Stimulated activated memory B cell treated with anti-CD40 and anti-IgM and Interleukin-4, amounts not matched to agents 10 μg/mL and 1 μg/mL and 100 μg/mL, for 72 hours (primary cell): Measurements from ENCODE around the gene BPI.

Source experiments
- ATAC-seq: fragments of 150-1000 bp; cut with Tn5 transposase; 2 replicates; pipeline ENCODE4 v1.10.0; 2021
- H3K27ac Mint-ChIP-seq: one replicate; pipeline ENCODE4 v1.8.0; 2022; ENCODE audit warnings: mild to moderate bottlenecking, mixed read lengths
- H3K27me3 Mint-ChIP-seq: one replicate; pipeline ENCODE4 v1.8.0; 2022; ENCODE audit warnings: mixed read lengths
- H3K36me3 Mint-ChIP-seq: one replicate; pipeline ENCODE4 v1.8.0; 2022; ENCODE audit warnings: mixed read lengths
- H3K4me1 Mint-ChIP-seq: one replicate; pipeline ENCODE4 v1.8.0; 2022; ENCODE audit warnings: mixed read lengths
- H3K4me3 Mint-ChIP-seq: one replicate; pipeline ENCODE4 v1.8.0; 2022; ENCODE audit warnings: mild to moderate bottlenecking, moderate library complexity, mixed read lengths
- H3K9me3 Mint-ChIP-seq: one replicate; pipeline ENCODE4 v1.8.0; 2022; ENCODE audit warnings: mixed read lengths

Gene BPI

GRCh38 chr20:38290829-38291814, 12.8 kb upstream of the BPI start:
- Mint-ChIP-seq H3K36me3 (no peaks in the 10 kb centered on the region), H3K9me3 (no peaks in the 10 kb centered on the region), H3K4me3 (no peak overlapping the region), H3K27ac (no peak overlapping the region), H3K4me1 (peaks cover 6% of the 10 kb centered on the region), H3K27me3 (peaks cover 65% of the 10 kb centered on the region)
- no peak for ATAC-seq

GRCh38 chr20:38291966-38292365, 12.0 kb upstream of the BPI start:
- no peaks in the 10 kb centered on the region for H3K9me3 Mint-ChIP-seq
- H3K36me3 Mint-ChIP-seq = no peaks in the 10 kb centered on the region
- peaks cover 6% of the 10 kb centered on the region for H3K4me1 Mint-ChIP-seq
- no peak overlapping the region for H3K4me3 Mint-ChIP-seq
- no peak overlapping the region for H3K27ac Mint-ChIP-seq
- H3K27me3 Mint-ChIP-seq = peaks cover 57% of the 10 kb centered on the region
- no peak for ATAC-seq

DNA sequence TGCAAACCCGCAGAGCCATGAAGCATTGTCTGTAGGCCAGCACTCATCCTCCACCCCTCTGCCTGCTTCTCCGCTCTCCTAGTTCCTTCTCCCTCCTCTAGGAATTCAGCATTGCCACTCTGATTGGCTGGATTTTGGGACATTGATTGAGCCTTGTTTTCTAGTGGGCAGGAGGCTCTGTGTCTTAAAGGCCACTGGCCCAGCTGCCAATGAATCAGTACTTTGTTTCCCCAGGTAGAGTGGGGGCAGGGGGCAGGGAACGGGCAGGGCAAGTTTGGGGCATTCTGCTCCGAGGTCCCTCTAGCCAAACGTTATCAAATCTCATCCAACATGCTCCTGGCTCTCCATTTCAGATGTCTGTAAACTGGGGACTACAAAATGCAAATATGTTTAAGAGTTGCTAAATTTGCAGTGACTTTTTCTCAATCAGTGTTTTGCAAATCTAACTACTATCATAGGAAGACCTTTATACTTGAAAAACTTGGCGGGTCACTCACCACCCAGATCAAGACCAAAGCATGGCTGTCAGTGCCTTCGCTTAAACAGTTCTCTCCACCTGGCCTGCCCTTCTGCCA, 10.4 kb upstream of the BPI start:
- Mint-ChIP-seq H3K4me1 (no peaks in the 10 kb centered on the region), H3K27ac (no peak overlapping the region), H3K9me3 (no peaks in the 10 kb centered on the region), H3K36me3 (no peaks in the 10 kb centered on the region), H3K4me3 (no peak overlapping the region), H3K27me3 (peaks cover 44% of the 10 kb centered on the region)
- ATAC-seq = no peak

GRCh38 chr20:38294076-38294591, 9.8 kb upstream of the BPI start:
- Mint-ChIP-seq H3K4me3 (no peak overlapping the region), H3K27me3 (peaks cover 38% of the 10 kb centered on the region), H3K4me1 (no peaks in the 10 kb centered on the region), H3K36me3 (no peaks in the 10 kb centered on the region), H3K27ac (no peak overlapping the region), H3K9me3 (no peaks in the 10 kb centered on the region)
- ATAC-seq = no peak

GRCh38 chr20:38295811-38296210, 8.1 kb upstream of the BPI start:
- H3K36me3 Mint-ChIP-seq = no peaks in the 10 kb centered on the region
- no peaks in the 10 kb centered on the region for H3K9me3 Mint-ChIP-seq
- ATAC-seq = no peak

GRCh38 chr20:38296433-38296832, 7.5 kb upstream of the BPI start:
- Mint-ChIP-seq H3K27ac (no peak overlapping the region), H3K4me3 (no peak overlapping the region), H3K27me3 (peaks cover 45% of the 10 kb centered on the region), H3K4me1 (no peaks in the 10 kb centered on the region), H3K9me3 (no peaks in the 10 kb centered on the region), H3K36me3 (no peaks in the 10 kb centered on the region)
- no peak for ATAC-seq

More at GRCh38 chr20:38295811-38296210, 8.1 kb upstream of the BPI start:
- Mint-ChIP-seq H3K4me1 (no peaks in the 10 kb centered on the region), H3K4me3 (no peak overlapping the region), H3K27ac (no peak overlapping the region), H3K27me3 (peaks cover 45% of the 10 kb centered on the region)

- H3K27ac Mint-ChIP-seq = no peak overlapping the region
- H3K27me3 Mint-ChIP-seq = peaks cover 45% of the 10 kb centered on the region
- no peak overlapping the region for H3K4me3 Mint-ChIP-seq
- ATAC-seq = no peak
- H3K36me3 Mint-ChIP-seq = no peaks in the 10 kb centered on the region
- no peaks in the 10 kb centered on the region for H3K9me3 Mint-ChIP-seq
- peaks cover 8% of the 10 kb centered on the region for H3K4me1 Mint-ChIP-seq
Measured at GRCh38 chr20:38297916-38298674, 5.9 kb upstream of the BPI start.

DNA sequence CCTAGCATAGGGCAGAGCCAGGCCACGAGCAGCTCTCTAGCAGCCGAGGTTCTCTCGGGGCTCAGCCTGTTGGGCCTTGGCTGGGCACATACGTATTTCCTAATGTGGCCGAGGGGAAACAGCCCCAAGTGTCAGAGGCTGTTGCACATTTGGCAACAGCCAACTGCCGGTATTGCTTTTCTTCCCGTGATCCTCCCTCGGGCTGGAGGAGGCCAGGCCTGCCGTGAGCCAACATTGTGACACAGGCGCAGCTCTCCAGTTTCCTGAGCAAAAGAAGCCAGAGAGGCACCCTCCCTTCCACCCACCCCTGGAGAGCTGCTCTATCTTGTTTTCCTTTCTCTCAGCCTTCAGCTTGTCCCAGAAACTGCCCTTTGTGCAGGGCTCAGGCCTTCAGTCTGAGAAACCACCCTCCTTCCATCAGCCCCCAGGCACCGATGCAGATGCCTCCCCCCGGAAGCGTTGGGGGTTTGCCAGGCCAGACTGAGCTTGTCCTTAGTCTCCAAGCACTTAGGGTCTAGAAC, 5.1 kb upstream of the BPI start:
- H3K27me3 Mint-ChIP-seq = peaks cover 45% of the 10 kb centered on the region
- H3K9me3 Mint-ChIP-seq = no peaks in the 10 kb centered on the region
- no peak overlapping the region for H3K27ac Mint-ChIP-seq
- no peak overlapping the region for H3K4me3 Mint-ChIP-seq
- ATAC-seq = no peak
- H3K36me3 Mint-ChIP-seq = no peaks in the 10 kb centered on the region
- H3K4me1 Mint-ChIP-seq = peaks cover 15% of the 10 kb centered on the region

GRCh38 chr20:38299963-38300362, 4.0 kb upstream of the BPI start:
- H3K4me3 Mint-ChIP-seq = no peak overlapping the region
- no peak overlapping the region for H3K27ac Mint-ChIP-seq
- H3K27me3 Mint-ChIP-seq = peaks cover 51% of the 10 kb centered on the region
- H3K36me3 Mint-ChIP-seq = no peaks in the 10 kb centered on the region
- no peaks in the 10 kb centered on the region for H3K9me3 Mint-ChIP-seq
- H3K4me1 Mint-ChIP-seq = peaks cover 26% of the 10 kb centered on the region
- no peak for ATAC-seq

DNA sequence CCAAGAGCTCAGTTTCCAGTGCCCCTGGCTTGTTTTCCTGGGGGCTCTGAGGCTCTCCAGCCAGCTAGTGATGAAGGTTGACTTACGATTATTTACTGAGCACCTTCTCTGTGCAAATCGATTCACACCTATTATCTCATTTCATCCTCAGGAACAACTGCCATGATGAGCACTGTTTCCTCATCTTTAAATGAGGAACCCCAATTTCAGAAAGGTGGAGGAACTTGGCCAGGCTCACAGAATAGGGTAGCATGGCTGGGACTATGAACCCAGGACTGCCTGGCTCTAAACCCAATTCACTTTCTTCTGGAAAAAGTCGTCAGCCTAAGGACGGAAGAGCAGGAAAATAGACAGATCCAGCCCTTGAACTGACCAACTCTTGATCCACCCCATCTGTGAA, 3.5 kb upstream of the BPI start:
- no peaks in the 10 kb centered on the region for H3K36me3 Mint-ChIP-seq
- no peaks in the 10 kb centered on the region for H3K9me3 Mint-ChIP-seq
- H3K27me3 Mint-ChIP-seq = peaks cover 55% of the 10 kb centered on the region
- ATAC-seq = no peak
- H3K27ac Mint-ChIP-seq = no peak overlapping the region
- H3K4me1 Mint-ChIP-seq = peaks cover 26% of the 10 kb centered on the region
- H3K4me3 Mint-ChIP-seq = no peak overlapping the region

GRCh38 chr20:38301309-38301708, 2.6 kb upstream of the BPI start:
- ATAC-seq = no peak

DNA sequence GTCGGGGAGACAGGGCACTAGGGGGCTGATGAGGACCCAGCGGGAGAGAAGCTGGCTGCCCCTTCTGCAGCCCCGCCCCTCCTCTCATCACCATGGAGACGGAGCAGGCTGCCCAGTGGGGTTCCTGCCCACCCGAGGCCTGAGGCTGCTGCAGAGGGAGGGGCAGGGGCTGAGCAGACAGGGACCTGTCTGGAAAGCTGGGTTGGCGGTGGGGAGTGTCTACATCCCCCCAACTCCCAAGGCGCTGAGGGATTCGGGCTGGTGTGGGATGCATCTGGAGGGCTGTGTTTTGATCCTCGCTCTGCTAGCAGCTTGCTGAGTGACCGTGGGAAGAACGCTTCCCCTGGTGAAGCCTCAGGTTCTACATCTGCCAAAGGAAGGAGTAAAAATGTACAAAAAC, 1.2 kb upstream of the BPI start:
- H3K27ac Mint-ChIP-seq = no peak overlapping the region
- H3K4me3 Mint-ChIP-seq = no peak overlapping the region
- ATAC-seq = no peak

More at GRCh38 chr20:38301309-38301708, 2.6 kb upstream of the BPI start:
- Mint-ChIP-seq H3K9me3 (no peaks in the 10 kb centered on the region), H3K36me3 (no peaks in the 10 kb centered on the region), H3K4me1 (peaks cover 26% of the 10 kb centered on the region), H3K27me3 (peaks cover 64% of the 10 kb centered on the region), H3K4me3 (no peak overlapping the region), H3K27ac (no peak overlapping the region)

GRCh38 chr20:38304845-38305447, 990 bp downstream of the BPI start:
- Mint-ChIP-seq H3K27ac (no peak overlapping the region), H3K27me3 (peaks cover 73% of the 10 kb centered on the region), H3K4me1 (peaks cover 26% of the 10 kb centered on the region), H3K4me3 (no peak overlapping the region), H3K36me3 (no peaks in the 10 kb centered on the region), H3K9me3 (no peaks in the 10 kb centered on the region)
- no peak for ATAC-seq

More for the DNA sequence above, 1.2 kb upstream of the BPI start:
- Mint-ChIP-seq H3K27me3 (peaks cover 73% of the 10 kb centered on the region), H3K4me1 (peaks cover 26% of the 10 kb centered on the region), H3K9me3 (no peaks in the 10 kb centered on the region), H3K36me3 (no peaks in the 10 kb centered on the region)

DNA sequence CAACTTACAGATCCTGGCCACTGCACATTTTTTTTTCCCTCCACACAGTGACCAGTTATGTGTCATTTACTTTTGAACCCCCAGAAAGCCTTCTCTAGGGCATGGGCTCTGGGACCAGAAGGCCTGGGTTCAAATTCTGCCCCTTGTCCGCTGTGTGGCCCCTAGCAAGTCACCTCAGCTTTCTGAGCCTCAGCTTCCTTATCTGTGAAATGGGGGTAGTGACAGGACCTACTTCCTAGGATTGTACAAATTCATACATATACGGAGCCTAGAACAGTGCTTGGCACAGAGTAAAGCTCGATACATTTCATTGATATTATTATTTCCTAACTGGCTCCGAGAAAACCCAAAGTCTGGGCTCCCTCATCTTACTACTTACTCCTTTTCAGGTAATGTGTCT, 1.6 kb downstream of the BPI start:
- Mint-ChIP-seq H3K4me1 (peaks cover 26% of the 10 kb centered on the region), H3K27me3 (peaks cover 70% of the 10 kb centered on the region), H3K4me3 (no peak overlapping the region), H3K36me3 (no peaks in the 10 kb centered on the region), H3K9me3 (no peaks in the 10 kb centered on the region), H3K27ac (no peak overlapping the region)
- no peak for ATAC-seq

DNA sequence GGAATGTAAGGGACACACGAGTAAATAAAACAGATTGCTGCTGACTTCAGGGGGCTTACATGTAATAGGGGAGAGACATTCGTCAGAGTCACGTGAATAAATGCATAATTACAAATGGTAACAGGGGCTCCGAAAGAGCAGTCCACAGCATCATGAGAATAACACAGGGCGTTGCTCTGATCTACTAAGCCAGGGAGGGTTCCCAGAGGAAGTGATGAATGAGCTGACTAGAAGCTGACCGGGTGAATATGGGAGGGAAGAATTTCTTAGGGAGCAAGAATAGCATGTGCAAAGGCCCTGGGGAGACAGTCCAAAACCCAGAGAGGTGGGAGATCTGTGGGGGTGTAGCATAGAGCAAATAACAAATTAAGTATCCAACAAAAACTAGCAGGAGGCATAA, 2.4 kb downstream of the BPI start:
- H3K4me1 Mint-ChIP-seq = peaks cover 26% of the 10 kb centered on the region
- no peak overlapping the region for H3K4me3 Mint-ChIP-seq
- peaks cover 70% of the 10 kb centered on the region for H3K27me3 Mint-ChIP-seq
- H3K9me3 Mint-ChIP-seq = no peaks in the 10 kb centered on the region
- H3K36me3 Mint-ChIP-seq = no peaks in the 10 kb centered on the region
- no peak for ATAC-seq
- no peak overlapping the region for H3K27ac Mint-ChIP-seq
